Liver (tissue), 9 donors: ENCODE results near the gene RESF1. TPM values are rescaled to one million over a fixed set of nuclear protein-coding genes. Genes with fewer than 3 reads are reported as not detected.

ENCODE experiments used
- DNase-seq: peaks from one replicate; pipeline ENCODE4 v3.0.0-alpha.2; 2017; ENCODE audit warnings: low spot score
- H3K27ac ChIP-seq, 2 donors: one replicate each; pipeline ENCODE4 v1.7.0; 2013; ENCODE audit warnings: inconsistent platforms in 2 of 2, low read length in 2 of 2, control low read depth in 1 of 2, low read depth in 1 of 2, mild to moderate bottlenecking in 1 of 2
- H3K27me3 ChIP-seq, 4 donors: one replicate each; pipeline versions ENCODE4 v1.6.1 to v1.7.0; 2013; ENCODE audit warnings: low read length in 3 of 4, inconsistent platforms in 1 of 4, mild to moderate bottlenecking in 1 of 4, moderate library complexity in 1 of 4; ENCODE audit not compliant: control insufficient read depth in 4 of 4, insufficient read depth in 4 of 4
- H3K36me3 ChIP-seq, 4 donors: one replicate each; pipeline versions ENCODE4 v1.6.1 to v1.7.0; 2013; ENCODE audit warnings: low read length in 3 of 4, mild to moderate bottlenecking in 3 of 4, low read depth in 1 of 4, moderate library complexity in 1 of 4; ENCODE audit not compliant: control insufficient read depth in 4 of 4, insufficient read depth in 3 of 4
- H3K4me1 ChIP-seq, 4 donors: one replicate each; pipeline versions ENCODE4 v1.6.1 to v1.7.0; 2013; ENCODE audit warnings: low read length in 3 of 4, mild to moderate bottlenecking in 3 of 4, moderate library complexity in 1 of 4; ENCODE audit not compliant: control insufficient read depth in 4 of 4, insufficient read depth in 4 of 4
- H3K4me3 ChIP-seq, 3 donors: one replicate each; pipeline versions ENCODE4 v1.6.1 to v1.7.0; 2013; ENCODE audit warnings: low read length in 3 of 3, control low read depth in 1 of 3, low read depth in 1 of 3, mild to moderate bottlenecking in 1 of 3
- H3K9ac ChIP-seq, 2 donors: one replicate each; pipeline ENCODE4 v1.7.0; 2013; ENCODE audit warnings: low read length in 2 of 2, mild to moderate bottlenecking in 2 of 2, moderate library complexity in 2 of 2, control low read depth in 1 of 2, low read depth in 1 of 2
- H3K9me3 ChIP-seq, 4 donors: one replicate each; pipeline versions ENCODE4 v1.6.1 to v1.7.0; 2013; ENCODE audit warnings: low read length in 3 of 4; ENCODE audit not compliant: control insufficient read depth in 4 of 4
- ATF3 ChIP-seq: IDR thresholded peaks from 2 replicates; pipeline ENCODE4 v1.6.1; 2016; ENCODE audit warnings: antibody characterized with exemption
- EGR1 ChIP-seq, 2 donors: IDR thresholded peaks; 2 replicates each; pipeline ENCODE4 v1.6.1; 2016 to 2018; ENCODE audit warnings: antibody characterized with exemption in 2 of 2, low read depth in 2 of 2
- FOXA2 ChIP-seq: IDR thresholded peaks from 2 replicates; pipeline ENCODE4 v1.6.1; 2016; ENCODE audit warnings: antibody characterized with exemption
- GABPA ChIP-seq, 2 donors: IDR thresholded peaks in 1 of 2; conservative IDR thresholded peaks in 1 of 2; 2 replicates each; pipeline ENCODE4 v1.6.1; 2016; ENCODE audit warnings: antibody characterized with exemption in 2 of 2, mild to moderate bottlenecking in 1 of 2, moderate library complexity in 1 of 2
- HNF4A ChIP-seq, 2 donors: conservative IDR thresholded peaks; 2 replicates each; pipeline ENCODE4 v1.6.1; 2016; ENCODE audit warnings: antibody characterized with exemption in 2 of 2, mild to moderate bottlenecking in 2 of 2
- HNF4G ChIP-seq: IDR thresholded peaks from 2 replicates; pipeline ENCODE4 v1.6.1; 2016; ENCODE audit warnings: antibody characterized with exemption
- JUND ChIP-seq, 2 donors: IDR thresholded peaks; 2 replicates each; pipeline ENCODE4 v1.6.1; 2016; ENCODE audit warnings: antibody characterized with exemption in 2 of 2
- NR2F2 ChIP-seq: IDR thresholded peaks from 2 replicates; pipeline ENCODE4 v1.6.1; 2016; ENCODE audit warnings: antibody characterized with exemption
- RAD21 ChIP-seq, 2 donors: IDR thresholded peaks; 2 replicates each; pipeline ENCODE4 v1.6.1; 2016; ENCODE audit warnings: antibody characterized with exemption in 2 of 2, mild to moderate bottlenecking in 2 of 2
- REST ChIP-seq: IDR thresholded peaks from 2 replicates; pipeline ENCODE4 v1.6.1; 2016; ENCODE audit warnings: antibody characterized with exemption, mild to moderate bottlenecking
- RXRA ChIP-seq, 2 donors: IDR thresholded peaks; 2 replicates each; pipeline ENCODE4 v1.6.1; 2017 to 2018; ENCODE audit warnings: antibody characterized with exemption in 2 of 2, mild to moderate bottlenecking in 1 of 2
- SP1 ChIP-seq: IDR thresholded peaks from 2 replicates; pipeline ENCODE4 v1.6.1; 2018; ENCODE audit warnings: antibody characterized with exemption, mild to moderate bottlenecking
- TAF1 ChIP-seq: conservative IDR thresholded peaks from 2 replicates; pipeline ENCODE4 v1.6.1; 2016; ENCODE audit warnings: antibody characterized with exemption, mild to moderate bottlenecking
- YY1 ChIP-seq: IDR thresholded peaks from 2 replicates; pipeline ENCODE4 v1.6.1; 2016; ENCODE audit warnings: antibody characterized with exemption, mild to moderate bottlenecking
- WGBS: extraction: QIAGEN DNeasy Blood & Tissue Kit; methylation state at CpG from one replicate; pipeline ENCODE4 v1.1.7; 2013; 5-methylcytosine and 5-hydroxymethylcytosine counted together
- polyA plus RNA-seq, 2 donors: library from polyadenylated mRNA; stranded (reverse) in 1 of 2; unstranded in 1 of 2; fragments of 200-250 nt in 1 of 2; fragments of >200 nt in 1 of 2; fragmentation: Nextera tagmentation in 1 of 2; extraction: Ambion mirVana in 1 of 2; gene quantifications; one replicate each; pipeline versions ENCODE4 v1.2.1 to v1.2.3, GENCODE V29; 2013 to 2015
- total RNA-seq, 2 donors: library from RNA; depleted of rRNA; stranded (reverse); fragments of >200 nt; gene quantifications; one replicate each; pipeline ENCODE4 v1.2.3, GENCODE V29; 2014
- TF ChIP-seq, protein P1 (sequence below): IDR thresholded peaks from 2 replicates; pipeline ENCODE4 v1.6.1; 2016; ENCODE audit warnings: antibody characterized with exemption
- TF ChIP-seq, protein P2 (sequence below): IDR thresholded peaks from 2 replicates; pipeline ENCODE4 v1.6.1; 2016; ENCODE audit warnings: antibody characterized with exemption
- donor health status: healthy.
- donor health status: healthy.
- donor health status: healthy.
- donor health status: healthy.
- donor health status: healthy.

Gene RESF1
- total and polyA plus RNA-seq, 4 donors = 19.5 to 69.7 (median 37.2) TPM

DNA sequence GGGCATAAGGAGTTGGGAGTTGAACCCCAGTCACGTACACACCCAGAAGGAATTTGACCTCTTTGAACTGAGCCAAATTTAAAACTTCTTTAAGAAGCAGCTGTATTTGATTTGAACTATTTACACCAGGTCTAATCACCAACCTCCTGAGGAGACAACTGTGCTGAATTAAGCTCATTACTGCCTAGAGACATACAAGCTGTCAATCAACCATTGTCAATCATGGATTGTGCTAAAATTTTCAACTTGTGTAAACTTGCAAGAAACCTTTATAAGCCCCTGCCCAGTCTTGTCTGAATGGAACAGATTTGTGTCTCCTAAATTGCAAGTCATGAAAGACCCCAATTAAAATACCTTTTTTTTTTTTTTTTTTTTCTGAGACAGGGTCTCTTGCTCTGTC is 44.3 kb upstream of the RESF1 start:
- Histone ChIP-seq H3K4me3 (no peak overlapping the region), H3K9ac (no peak overlapping the region), H3K9me3 (peaks cover 0 to 5% (median 2%) of the 10 kb centered on the region in 4 donors), H3K4me1 (no peaks in the 10 kb centered on the region), H3K36me3 (peaks cover 0 to 2% (median 0%) of the 10 kb centered on the region in 4 donors), H3K27ac (no peak overlapping the region), H3K27me3 (no peaks in the 10 kb centered on the region)
- DNase-seq = no peak
- 61% methylated on average over 1 of the region's 1 CpG for WGBS
- TF ChIP-seq HNF4A (conservative IDR thresholded peaks at IDR 0.05) = no peak
- TF ChIP-seq SP1 = no peak
- TF ChIP-seq, protein P1, sequence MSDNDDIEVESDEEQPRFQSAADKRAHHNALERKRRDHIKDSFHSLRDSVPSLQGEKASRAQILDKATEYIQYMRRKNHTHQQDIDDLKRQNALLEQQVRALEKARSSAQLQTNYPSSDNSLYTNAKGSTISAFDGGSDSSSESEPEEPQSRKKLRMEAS = no peak
- TF ChIP-seq TAF1 = no peak
- no peak for TF ChIP-seq NR2F2
- no peak for TF ChIP-seq RXRA (IDR thresholded peaks at IDR 0.05)
- no peak for TF ChIP-seq GABPA (IDR thresholded peaks at IDR 0.05 in 1 of 2, conservative IDR thresholded peaks at IDR 0.05 in 1 of 2)
- no peak for TF ChIP-seq YY1
- TF ChIP-seq, protein P2, sequence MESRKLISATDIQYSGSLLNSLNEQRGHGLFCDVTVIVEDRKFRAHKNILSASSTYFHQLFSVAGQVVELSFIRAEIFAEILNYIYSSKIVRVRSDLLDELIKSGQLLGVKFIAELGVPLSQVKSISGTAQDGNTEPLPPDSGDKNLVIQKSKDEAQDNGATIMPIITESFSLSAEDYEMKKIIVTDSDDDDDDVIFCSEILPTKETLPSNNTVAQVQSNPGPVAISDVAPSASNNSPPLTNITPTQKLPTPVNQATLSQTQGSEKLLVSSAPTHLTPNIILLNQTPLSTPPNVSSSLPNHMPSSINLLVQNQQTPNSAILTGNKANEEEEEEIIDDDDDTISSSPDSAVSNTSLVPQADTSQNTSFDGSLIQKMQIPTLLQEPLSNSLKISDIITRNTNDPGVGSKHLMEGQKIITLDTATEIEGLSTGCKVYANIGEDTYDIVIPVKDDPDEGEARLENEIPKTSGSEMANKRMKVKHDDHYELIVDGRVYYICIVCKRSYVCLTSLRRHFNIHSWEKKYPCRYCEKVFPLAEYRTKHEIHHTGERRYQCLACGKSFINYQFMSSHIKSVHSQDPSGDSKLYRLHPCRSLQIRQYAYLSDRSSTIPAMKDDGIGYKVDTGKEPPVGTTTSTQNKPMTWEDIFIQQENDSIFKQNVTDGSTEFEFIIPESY = no peak
- TF ChIP-seq EGR1 (IDR thresholded peaks at IDR 0.05; ENCODE audit: low read depth in 2 of 2) = no peak
- TF ChIP-seq HNF4G = no peak
- no peak for TF ChIP-seq REST
- no peak for TF ChIP-seq RAD21 (IDR thresholded peaks at IDR 0.05)
- TF ChIP-seq JUND (IDR thresholded peaks at IDR 0.05) = no peak

GRCh38 chr12:31915446-31915845 is 43.8 kb upstream of the RESF1 start:
- H3K27me3 ChIP-seq = no peaks in the 10 kb centered on the region
- H3K9ac ChIP-seq = no peak overlapping the region
- no peak overlapping the region for H3K4me3 ChIP-seq
- DNase-seq = no peak
- peaks cover 0 to 5% (median 2%) of the 10 kb centered on the region in 4 donors for H3K9me3 ChIP-seq
- H3K27ac ChIP-seq = no peak overlapping the region
- H3K4me1 ChIP-seq = no peaks in the 10 kb centered on the region
- WGBS = 95% methylated on average over 3 of the region's 3 CpGs
- TF ChIP-seq FOXA2 = no peak
- TF ChIP-seq TAF1 = no peak
- no peak for TF ChIP-seq ATF3
- TF ChIP-seq YY1 = no peak
- TF ChIP-seq EGR1 (IDR thresholded peaks at IDR 0.05; ENCODE audit: low read depth in 2 of 2) = no peak
- peaks cover 0 to 2% (median 0%) of the 10 kb centered on the region in 4 donors for H3K36me3 ChIP-seq
